Eye (tissue), 1 donor: ENCODE results near the gene OMP.

Source experiments
- DNase-seq: peaks from one replicate; pipeline ENCODE4 v3.0.0-alpha.2; 2015

The OMP gene

GRCh38 chr11:77144196-77144856, 41.7 kb downstream of the OMP start:
- DNase-seq, result no peak

DNA sequence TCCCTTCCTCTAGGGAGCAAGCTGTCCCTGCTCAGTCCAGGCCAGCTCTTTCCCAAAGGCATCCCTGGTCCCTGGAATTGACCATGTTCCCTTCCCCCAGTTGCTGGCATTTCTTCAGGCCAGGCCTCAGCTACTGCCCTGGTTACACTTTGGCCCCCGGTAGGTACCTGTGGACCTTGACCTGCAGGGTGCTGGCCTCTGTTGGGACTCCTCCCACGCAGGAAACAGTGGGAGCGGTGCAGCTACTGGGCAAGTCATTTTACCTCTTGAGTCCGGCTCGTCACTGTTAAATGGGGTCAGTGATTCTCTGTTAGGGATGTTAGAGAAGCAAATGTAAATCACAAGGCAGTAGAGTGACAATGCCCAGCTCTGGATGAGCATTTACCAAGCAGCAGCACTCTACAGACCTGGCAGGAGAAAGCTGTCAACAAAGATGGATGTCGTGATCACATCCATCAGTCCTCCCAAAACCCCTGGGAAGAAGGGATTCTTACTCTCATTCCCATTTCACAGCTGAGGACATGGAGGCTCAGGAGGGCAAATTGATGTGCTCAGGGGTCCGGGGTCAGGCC, 42.3 kb downstream of the OMP start:
- DNase-seq, result no peak

- no peak for DNase-seq
These were observed 43.8 kb downstream of the OMP start for GRCh38 chr11:77146261-77147035.

- DNase-seq, result peak; percentile 43
These were observed 44.3 kb downstream of the OMP start for GRCh38 chr11:77147036-77147315.

GRCh38 chr11:77147668-77148321, 45.2 kb downstream of the OMP start:
- peak; percentile 83 for DNase-seq

- DNase-seq, result no peak
These were observed 46.5 kb downstream of the OMP start for GRCh38 chr11:77148963-77149715.

DNA sequence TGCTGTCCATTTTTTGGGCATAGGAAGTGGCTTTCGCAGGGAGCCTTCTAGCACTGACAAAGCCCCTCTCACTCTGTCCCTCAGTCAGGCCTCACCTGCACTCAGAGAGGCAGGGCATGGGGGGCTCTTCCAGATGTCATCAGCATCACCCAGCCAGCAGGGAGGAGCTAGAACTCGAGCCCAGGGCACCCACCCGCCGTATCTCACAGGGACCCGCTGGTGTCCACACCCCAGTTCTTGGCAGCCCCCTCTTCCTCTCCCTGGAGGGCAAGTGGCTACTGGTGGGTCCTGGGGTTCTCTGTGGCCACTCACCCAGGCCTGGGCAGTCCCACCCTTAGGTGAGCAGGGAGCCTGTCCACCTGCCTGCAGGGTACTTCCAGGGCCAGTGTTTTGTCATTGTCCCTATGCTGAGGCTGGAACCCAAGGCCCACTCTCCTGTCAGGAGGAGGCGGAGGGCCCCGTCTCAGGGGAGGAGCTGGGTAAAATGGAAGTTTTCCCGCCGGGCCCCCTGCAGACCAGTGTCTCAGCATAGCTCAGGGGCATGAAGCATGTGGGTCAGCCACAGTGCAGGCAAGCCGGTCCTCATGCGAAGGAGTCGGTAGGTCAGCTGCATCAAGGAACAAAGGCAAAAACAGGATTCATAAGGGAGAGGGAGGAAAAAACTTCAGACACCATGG, 47.2 kb downstream of the OMP start:
- peak; percentile 55 for DNase-seq

DNA sequence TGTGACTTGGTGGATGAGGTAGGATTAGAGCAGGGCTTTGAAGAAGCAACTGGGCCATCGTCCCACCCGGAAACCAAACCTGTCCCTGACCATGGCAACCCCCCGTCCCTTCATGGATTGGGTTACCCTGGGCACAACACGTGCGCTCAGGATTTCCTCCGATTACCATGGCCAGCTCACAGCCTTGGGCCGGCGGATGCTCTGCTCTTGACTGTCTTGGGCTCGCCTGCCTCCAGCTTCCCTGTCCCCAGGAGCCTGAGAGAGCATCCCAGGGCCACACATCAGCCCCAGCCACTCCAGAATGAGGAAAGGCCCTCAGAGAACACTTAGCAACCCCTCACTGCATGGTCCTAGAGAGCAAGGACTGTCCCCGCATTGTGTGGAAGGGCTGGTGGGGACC, 48.2 kb downstream of the OMP start:
- DNase-seq, result no peak

- peak; percentile 1 for DNase-seq
These were observed 49.3 kb downstream of the OMP start for GRCh38 chr11:77151804-77152509.

DNA sequence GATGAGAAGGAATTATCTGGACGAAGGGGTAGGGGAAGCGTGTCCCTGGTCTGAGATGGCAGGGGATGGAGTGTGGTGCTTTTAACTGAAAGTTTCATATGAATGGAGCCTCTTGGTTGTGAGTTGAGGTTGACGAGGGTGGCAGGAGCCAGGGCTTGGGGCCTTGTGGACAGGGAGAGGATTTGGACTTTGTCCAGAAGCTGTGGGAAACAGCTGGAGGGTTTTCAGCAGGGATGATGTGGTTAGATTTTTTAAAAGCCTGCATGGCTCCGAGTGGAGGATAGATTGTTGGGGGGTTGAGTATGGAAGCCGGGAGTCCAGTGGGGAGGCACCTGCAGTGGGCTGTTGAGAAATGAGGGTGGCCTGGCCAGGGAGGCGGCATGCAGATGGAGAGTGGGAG, 50.2 kb downstream of the OMP start:
- peak; percentile 4 for DNase-seq
